HepG2 (cell line): ENCODE results near the gene OSR1. TPM values are rescaled to one million over a fixed set of nuclear protein-coding genes. Genes with fewer than 3 reads are reported as not detected.

Experiments
- ATAC-seq: fragments of 200-7000 bp; cut with Tn5 transposase; 3 replicates; pipeline ENCODE4 v1.9.1; 2020; ENCODE audit warnings: mild to moderate bottlenecking, moderate library complexity
- BruUV-seq: library from RNA; stranded (reverse); fragments of 400-500 nt; replicated peaks from 2 replicates; lab custom pipeline; 2021; lab: Mats Ljungman, UMichigan
- CTCF ChIA-PET: fragments of 300-600 bp; formaldehyde crosslinking; extraction: SDS; loops from one replicate; lab custom pipeline; 2021; ENCODE audit warnings: low total read pairs, inconsistent platforms, low intra/inter-chr PET ratio; lab: Yijun Ruan, JAX
- POLR2A ChIA-PET: fragments of 350-600 bp; sonication (Branson Sonifier 250); formaldehyde crosslinking; loops from one replicate; lab custom pipeline; 2020; ENCODE audit warnings: antibody characterized with exemption, inconsistent platforms; lab: Yijun Ruan, JAX
- DNase-seq: peaks from one replicate; pipeline ENCODE4 v3.0.0-alpha.2; 2015; ENCODE audit warnings: low spot score
- FAIRE-seq: peaks from 3 replicates; lab custom pipeline; 2011; peaks lifted over from hg19 to GRCh38; lab: Jason Lieb, UNC
- H2AFZ ChIP-seq: one replicate; pipeline ENCODE4 v1.6.1; 2011; ENCODE audit warnings: low read length, inconsistent platforms
- H3K27ac ChIP-seq: fragments of 300-600 bp; 3 replicates; pipeline ENCODE4 v1.8.0; 2011; ENCODE audit warnings: mixed run types, mild to moderate bottlenecking, mixed read lengths, low read length, inconsistent platforms; ENCODE audit not compliant: insufficient read depth; ENCODE audit errors: extremely low read length
- H3K27me3 ChIP-seq, 2 experiments: fragments of 200-600 bp in 1 of 2; 2 replicates in 1 of 2; 3 replicates in 1 of 2; pipeline versions ENCODE4 v1.6.0 to v1.8.0; 2011; ENCODE audit warnings: low read length in 2 of 2, mild to moderate bottlenecking in 2 of 2, moderate library complexity in 2 of 2, inconsistent platforms in 1 of 2; ENCODE audit not compliant: insufficient read depth in 2 of 2, control insufficient read depth in 1 of 2
- H3K36me3 ChIP-seq, 2 experiments: fragments of 200-600 bp in 1 of 2; replicated peaks in 1 of 2; 2 replicates in 1 of 2; 3 replicates in 1 of 2; pipeline versions ENCODE4 v1.5.1 to v1.8.0; 2011; ENCODE audit warnings: low read length in 2 of 2, inconsistent platforms in 1 of 2; ENCODE audit not compliant: insufficient read depth in 2 of 2, control insufficient read depth in 1 of 2
- H3K4me1 ChIP-seq: 2 replicates; pipeline ENCODE4 v1.5.1; 2012; ENCODE audit warnings: low read length, inconsistent platforms; ENCODE audit not compliant: insufficient read depth
- H3K4me2 ChIP-seq: 2 replicates; pipeline ENCODE4 v1.6.0; 2011; ENCODE audit warnings: low read depth, low read length, inconsistent platforms
- H3K4me3 ChIP-seq, 3 experiments: fragments of 200-600 bp in 1 of 3; sonication (generic), shearing (Covaris generic) in 1 of 3; replicated peaks in 1 of 3; 2 replicates each; pipeline ENCODE4 v1.5.1; 2011 to 2016; ENCODE audit warnings: low read length in 3 of 3, inconsistent platforms in 2 of 3, low read depth in 2 of 3, mild to moderate bottlenecking in 2 of 3, control low read depth in 1 of 3, mixed read lengths in 1 of 3; ENCODE audit not compliant: insufficient read depth in 1 of 3
- H3K79me2 ChIP-seq: one replicate; pipeline ENCODE4 v1.6.1; 2011; ENCODE audit warnings: low read length, inconsistent platforms; ENCODE audit not compliant: insufficient read depth
- H3K9ac ChIP-seq: 2 replicates; pipeline ENCODE4 v1.6.0; 2011; ENCODE audit warnings: mild to moderate bottlenecking, low read depth, low read length, inconsistent platforms; ENCODE audit not compliant: insufficient read depth
- H3K9me3 ChIP-seq: 2 replicates; pipeline ENCODE4 v1.5.1; 2012; ENCODE audit warnings: mild to moderate bottlenecking, low read length
- H4K20me1 ChIP-seq: 2 replicates; pipeline ENCODE4 v1.6.0; 2011; ENCODE audit warnings: inconsistent platforms, mild to moderate bottlenecking, low read length, moderate library complexity; ENCODE audit not compliant: insufficient read depth
- EHMT2 ChIP-seq: fragments of 200-600 bp; sonication (generic); IDR thresholded peaks from 2 replicates; pipeline ENCODE4 v1.7.0; 2017; ENCODE audit warnings: antibody characterized with exemption, low read depth, low read length, borderline replicate concordance
- ETS1 ChIP-seq: sonication (generic); formaldehyde crosslinking; IDR thresholded peaks from 2 replicates; pipeline ENCODE4 v1.4.0; 2020; ENCODE audit warnings: missing genetic modification reagents
- NR3C1 ChIP-seq: sonication (generic); formaldehyde crosslinking; IDR thresholded peaks from 2 replicates; pipeline ENCODE4 v1.4.0; 2020; ENCODE audit warnings: missing genetic modification reagents
- PLSCR1 ChIP-seq: sonication (generic); formaldehyde crosslinking; IDR thresholded peaks from 2 replicates; pipeline ENCODE4 v1.5.0; 2020; ENCODE audit warnings: missing genetic modification reagents, mild to moderate bottlenecking, borderline replicate concordance
- TRAFD1 ChIP-seq: sonication (generic); formaldehyde crosslinking; IDR thresholded peaks from 2 replicates; pipeline ENCODE4 v1.5.1; 2020; ENCODE audit warnings: missing genetic modification reagents, mild to moderate bottlenecking, borderline replicate concordance
- WIZ ChIP-seq: sonication (generic); formaldehyde crosslinking; IDR thresholded peaks from 2 replicates; pipeline ENCODE4 v1.5.1; 2020; ENCODE audit warnings: mild to moderate bottlenecking, missing genetic modification reagents
- ZBTB3 ChIP-seq: sonication (generic); formaldehyde crosslinking; IDR thresholded peaks from 2 replicates; pipeline ENCODE4 v1.4.0; 2020; ENCODE audit warnings: low read depth, mild to moderate bottlenecking, moderate library complexity, missing genetic modification reagents, borderline replicate concordance
- ZNF569 ChIP-seq: sonication (generic); formaldehyde crosslinking; IDR thresholded peaks from 2 replicates; pipeline ENCODE4 v1.5.0; 2020; ENCODE audit warnings: mild to moderate bottlenecking, missing genetic modification reagents, moderate library complexity, borderline replicate concordance
- ZNF609 ChIP-seq: sonication (generic); formaldehyde crosslinking; IDR thresholded peaks from 2 replicates; pipeline ENCODE4 v1.4.0; 2020; ENCODE audit warnings: mild to moderate bottlenecking, missing genetic modification reagents, borderline replicate concordance
- ZNF746 ChIP-seq: sonication (generic); formaldehyde crosslinking; IDR thresholded peaks from 2 replicates; pipeline ENCODE4 v1.8.0; 2022; ENCODE audit warnings: mild to moderate bottlenecking, missing genetic modification reagents
- WGBS: methylation state at CpG from one replicate; pipeline ENCODE4 v1.1.6; 2017; ENCODE audit warnings: low lambda C conversion rate; 5-methylcytosine and 5-hydroxymethylcytosine counted together
- in situ Hi-C: cut with HindIII; loops from 2 replicates; pipeline ENCODE4 v1.10.0; 2017; ENCODE audit warnings: low pct_unique_long_range_greater_than_20kb; ENCODE audit not compliant: extremely low pct_ligation_motif_present
- intact Hi-C: fragments of 100-400 bp; cut with micrococcal nuclease; formaldehyde crosslinking; loops from one replicate; pipeline ENCODE4 v1.10.0; 2022; ENCODE audit not compliant: unreplicated experiment
- polyA plus RNA-seq, 8 experiments: library from polyadenylated mRNA; depleted of rRNA in 3 of 8; stranded (reverse) in 7 of 8; unstranded in 1 of 8; fragments of >200 nt; fragmentation: Illumina TruSeq in 4 of 8; extraction: Trizol in 4 of 8; gene quantifications; 2 replicates each; pipeline versions ENCODE4 v1.2.1 to v1.2.3, GENCODE V29; 2011 to 2016; ENCODE audit warnings: low read depth in 4 of 8, missing spikeins in 1 of 8, mixed read lengths in 1 of 8; ENCODE audit not compliant: insufficient read depth in 1 of 8
- total RNA-seq, 5 experiments: library from RNA; depleted of rRNA; stranded (reverse); fragments of >200 nt; fragmentation: Illumina TruSeq; extraction: Trizol; gene quantifications; 2 replicates each; pipeline ENCODE4 v1.2.3, GENCODE V29; 2016; ENCODE audit warnings: low read depth in 1 of 5

OSR1 gene
- total and polyA plus RNA-seq, 2 of the 13 experiments (the other 11 are each of a cell fraction or from before 2014, with no cell fraction given), result 0.63 to 1.1 TPM

GRCh38 chr2:19346983-19347618 lies 11.3 kb downstream of the OSR1 start:
- DNase-seq (no peak), FAIRE-seq (no peak), ATAC-seq (no peak)
- Histone ChIP-seq H3K9ac (peak overlapping the region; percentile 91), H3K4me2 (peak overlapping the region; percentile 87), H3K27me3 (no peaks in the 10 kb centered on the region; a peak in 1 of 5 replicates), H2AFZ (no peak overlapping the region), H3K36me3 (no peaks in the 10 kb centered on the region), H4K20me1 (no peaks in the 10 kb centered on the region), H3K4me1 (peaks cover 27% of the 10 kb centered on the region), H3K9me3 (no peaks in the 10 kb centered on the region), H3K4me3 (peak overlapping the region; percentile 80 to 93 (median 86)), H3K27ac (peak overlapping the region; percentile 69), H3K79me2 (peaks cover 12% of the 10 kb centered on the region)
- CTCF ChIA-PET, result no interaction called here
- 42% methylated on average over 6 of the region's 6 CpGs for WGBS
- no TSS peak for BruUV-seq
- TF ChIP-seq ETS1 (no peak), EHMT2 (0 out of 2 replicates have a peak, but pooled peaks have one; percentile 17), ZNF746 (CRISPR knock-in tag) (no peak), TRAFD1 (0 out of 2 replicates have a peak, but pooled peaks have one; percentile 17), NR3C1 (CRISPR knock-in tag) (no peak), ZNF569 (0 out of 2 replicates have a peak, but pooled peaks have one; percentile 4), PLSCR1 (CRISPR knock-in tag) (0 out of 2 replicates have a peak, but pooled peaks have one; percentile 25), ZBTB3 (CRISPR knock-in tag) (0 out of 2 replicates have a peak, but pooled peaks have one; percentile 4), ZNF609 (CRISPR knock-in tag) (0 out of 2 replicates have a peak, but pooled peaks have one; percentile 5), WIZ (0 out of 2 replicates have a peak, but pooled peaks have one; percentile 29)
- in situ Hi-C loops, result no loop called here
- intact Hi-C loops, result no loop called here
- POLR2A ChIA-PET, result interaction anchor here (0.7 to 2.6 kb wide), 14 partner anchors 10 to 788 kb away, joined by 3 to 55 read pairs (median 4); partner anchors contain the start of genes OSR1 and RDH14
